ENCODE measurements around the gene FBF1.

DNA sequence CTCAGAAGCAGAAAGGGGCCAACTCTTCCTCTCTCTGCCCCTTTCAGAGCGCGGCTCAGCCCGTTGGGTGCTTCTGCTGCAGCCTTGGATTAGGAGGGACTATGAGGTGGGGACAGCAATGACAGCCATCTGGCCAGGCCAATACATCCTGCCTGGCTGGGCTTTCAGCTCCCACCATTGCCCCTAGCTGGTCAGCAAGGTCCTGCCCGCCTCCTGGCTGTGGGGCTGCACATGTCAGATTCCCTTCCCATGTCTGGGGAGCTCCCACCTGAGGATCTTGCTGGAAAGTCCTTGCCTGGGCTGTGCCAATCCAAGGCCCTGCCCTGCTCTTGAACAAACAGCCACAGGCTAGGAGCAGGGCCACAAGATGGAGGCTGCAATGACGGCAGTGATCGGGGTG lies 52.4 kb downstream of the FBF1 start:
- TF ChIP-seq, protein P1, sequence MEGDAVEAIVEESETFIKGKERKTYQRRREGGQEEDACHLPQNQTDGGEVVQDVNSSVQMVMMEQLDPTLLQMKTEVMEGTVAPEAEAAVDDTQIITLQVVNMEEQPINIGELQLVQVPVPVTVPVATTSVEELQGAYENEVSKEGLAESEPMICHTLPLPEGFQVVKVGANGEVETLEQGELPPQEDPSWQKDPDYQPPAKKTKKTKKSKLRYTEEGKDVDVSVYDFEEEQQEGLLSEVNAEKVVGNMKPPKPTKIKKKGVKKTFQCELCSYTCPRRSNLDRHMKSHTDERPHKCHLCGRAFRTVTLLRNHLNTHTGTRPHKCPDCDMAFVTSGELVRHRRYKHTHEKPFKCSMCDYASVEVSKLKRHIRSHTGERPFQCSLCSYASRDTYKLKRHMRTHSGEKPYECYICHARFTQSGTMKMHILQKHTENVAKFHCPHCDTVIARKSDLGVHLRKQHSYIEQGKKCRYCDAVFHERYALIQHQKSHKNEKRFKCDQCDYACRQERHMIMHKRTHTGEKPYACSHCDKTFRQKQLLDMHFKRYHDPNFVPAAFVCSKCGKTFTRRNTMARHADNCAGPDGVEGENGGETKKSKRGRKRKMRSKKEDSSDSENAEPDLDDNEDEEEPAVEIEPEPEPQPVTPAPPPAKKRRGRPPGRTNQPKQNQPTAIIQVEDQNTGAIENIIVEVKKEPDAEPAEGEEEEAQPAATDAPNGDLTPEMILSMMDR (IDR thresholded peaks at IDR 0.05; ENCODE audit: poor library complexity, severe bottlenecking) = no peak
- TF ChIP-seq EZH2 (IDR thresholded peaks at IDR 0.05; ENCODE audit: borderline replicate concordance, insufficient read depth, low read length, poor library complexity, severe bottlenecking) (no peak), POLR2AphosphoS5 (IDR thresholded peaks at IDR 0.05) (no peak), RAD21 (conservative IDR thresholded peaks at IDR 0.05) (no peak), REST (IDR thresholded peaks at IDR 0.05; ENCODE audit: borderline replicate concordance) (no peak), MXI1 (conservative IDR thresholded peaks at IDR 0.05; ENCODE audit: poor library complexity, severe bottlenecking) (no peak)
